Measurements from ENCODE around the gene OXSR1. TPM values are rescaled to one million over a fixed set of nuclear protein-coding genes. Genes with fewer than 3 reads are reported as not detected.

OXSR1 gene
- total and polyA plus RNA-seq, 2 experiments from 2014 or later: 20.6 to 34.1 TPM

- no peaks in the 10 kb centered on the region for H3K36me3 ChIP-seq
- DNase-seq (ENCODE audit: low read depth in 1 of 2, low spot score in 1 of 2): peak in 1 of 2 donors; percentile 5
- H3K27me3 ChIP-seq: no peaks in the 10 kb centered on the region
- TF ChIP-seq, protein P1, sequence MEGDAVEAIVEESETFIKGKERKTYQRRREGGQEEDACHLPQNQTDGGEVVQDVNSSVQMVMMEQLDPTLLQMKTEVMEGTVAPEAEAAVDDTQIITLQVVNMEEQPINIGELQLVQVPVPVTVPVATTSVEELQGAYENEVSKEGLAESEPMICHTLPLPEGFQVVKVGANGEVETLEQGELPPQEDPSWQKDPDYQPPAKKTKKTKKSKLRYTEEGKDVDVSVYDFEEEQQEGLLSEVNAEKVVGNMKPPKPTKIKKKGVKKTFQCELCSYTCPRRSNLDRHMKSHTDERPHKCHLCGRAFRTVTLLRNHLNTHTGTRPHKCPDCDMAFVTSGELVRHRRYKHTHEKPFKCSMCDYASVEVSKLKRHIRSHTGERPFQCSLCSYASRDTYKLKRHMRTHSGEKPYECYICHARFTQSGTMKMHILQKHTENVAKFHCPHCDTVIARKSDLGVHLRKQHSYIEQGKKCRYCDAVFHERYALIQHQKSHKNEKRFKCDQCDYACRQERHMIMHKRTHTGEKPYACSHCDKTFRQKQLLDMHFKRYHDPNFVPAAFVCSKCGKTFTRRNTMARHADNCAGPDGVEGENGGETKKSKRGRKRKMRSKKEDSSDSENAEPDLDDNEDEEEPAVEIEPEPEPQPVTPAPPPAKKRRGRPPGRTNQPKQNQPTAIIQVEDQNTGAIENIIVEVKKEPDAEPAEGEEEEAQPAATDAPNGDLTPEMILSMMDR (IDR thresholded peaks at IDR 0.05; ENCODE audit: low read depth, low read length): peak; percentile 21
- no peak overlapping the region for H3K27ac ChIP-seq
- H3K9me3 ChIP-seq (ENCODE audit: low read depth): no peaks in the 10 kb centered on the region
- H3K4me3 ChIP-seq: no peak overlapping the region
- H3K4me1 ChIP-seq (ENCODE audit: low read depth): no peaks in the 10 kb centered on the region
Observed at GRCh38 chr3:38297947-38298711, 132.8 kb downstream of the OXSR1 start.

Other genes with a start within 250 kb of the OXSR1 start
- 2.5 and 3.4 TPM in 2 replicates for gene VILL, start 174.8 kb upstream of the OXSR1 start, total RNA-seq
- gene VILL, start 174.8 kb upstream of the OXSR1 start, polyA plus RNA-seq: 0.75 and 2.1 TPM in 2 replicates
- 28.2 and 29.1 TPM in 2 replicates for gene PLCD1, start 135.9 kb upstream of the OXSR1 start, total RNA-seq
- gene PLCD1, start 135.9 kb upstream of the OXSR1 start, polyA plus RNA-seq: 21.0 and 26.4 TPM in 2 replicates
- gene DLEC1, start 126.3 kb upstream of the OXSR1 start, total RNA-seq: 0.11 and 0.15 TPM in 2 replicates
- gene DLEC1, start 126.3 kb upstream of the OXSR1 start, polyA plus RNA-seq: 0.57 TPM in 1 of 2 replicates, not detected in the other
- 62.8 and 63.1 TPM in 2 replicates for gene ACAA1, start 28.4 kb upstream of the OXSR1 start, total RNA-seq
- 87.9 and 104 TPM in 2 replicates for gene ACAA1, start 28.4 kb upstream of the OXSR1 start, polyA plus RNA-seq
- 2.1 and 2.5 TPM in 2 replicates for gene MYD88, start 26.9 kb upstream of the OXSR1 start, total RNA-seq
- 7.2 and 7.7 TPM in 2 replicates for gene MYD88, start 26.9 kb upstream of the OXSR1 start, polyA plus RNA-seq
- 0.07 and 0.39 TPM in 2 replicates for gene SLC22A13, start 100.3 kb downstream of the OXSR1 start, total RNA-seq
- gene SLC22A13, start 100.3 kb downstream of the OXSR1 start, polyA plus RNA-seq: 0.14 and 0.37 TPM in 2 replicates
- gene SLC22A14, start 116.8 kb downstream of the OXSR1 start, total RNA-seq: 0.07 and 0.12 TPM in 2 replicates
- gene SLC22A14, start 116.8 kb downstream of the OXSR1 start, polyA plus RNA-seq: 0.43 TPM in 1 of 2 replicates, not detected in the other
- gene XYLB, start 181.2 kb downstream of the OXSR1 start, total RNA-seq: 0.36 and 1.3 TPM in 2 replicates
- gene XYLB, start 181.2 kb downstream of the OXSR1 start, polyA plus RNA-seq: 0.56 and 0.97 TPM in 2 replicates

All from cardiac muscle cell (in vitro differentiated cells and primary cell).